H7 (cell line): ENCODE results near the gene CHAMP1. TPM values are rescaled to one million over a fixed set of nuclear protein-coding genes. Genes with fewer than 3 reads are reported as not detected.
"Not testable (repeated sequence)": the region's sequence is repeated elsewhere in the genome, so short reads cannot be mapped to it uniquely, and the experiment has no call there.

ENCODE experiments used
- DNase-seq: peaks from one replicate; pipeline ENCODE4 v3.0.0; 2012
- H3K27me3 ChIP-seq: 2 replicates; pipeline ENCODE4 v1.6.0; 2011; ENCODE audit warnings: mild to moderate bottlenecking, low read length; ENCODE audit not compliant: control insufficient read depth, insufficient read depth
- H3K36me3 ChIP-seq: replicated peaks from 2 replicates; pipeline ENCODE4 v1.5.1; 2011; ENCODE audit warnings: low read length; ENCODE audit not compliant: control insufficient read depth, insufficient read depth
- H3K4me3 ChIP-seq: 2 replicates; pipeline ENCODE4 v1.5.1; 2011; ENCODE audit warnings: low read depth, mild to moderate bottlenecking, control low read depth, low read length, moderate library complexity; ENCODE audit not compliant: insufficient read depth
- total RNA-seq: library from RNA; depleted of rRNA; stranded (reverse); fragments of >200 nt; shearing (Covaris generic); gene quantifications from 2 replicates; pipeline ENCODE4 v1.2.3, GENCODE V29; 2014; rRNA removed

The CHAMP1 gene
- total RNA-seq, 1 experiment from 2014 or later = 17.2 TPM

- Histone ChIP-seq H3K36me3 (no peaks in the 10 kb centered on the region), H3K27me3 (no peaks in the 10 kb centered on the region)
- no peak for DNase-seq
Observed at GRCh38 chr13:114334305-114335053, 20.2 kb downstream of the CHAMP1 start.

GRCh38 chr13:114336457-114336856 is 22.2 kb downstream of the CHAMP1 start:
- DNase-seq, H3K36me3 ChIP-seq, H3K27me3 ChIP-seq, H3K4me3 ChIP-seq: not testable (repeated sequence)

More at GRCh38 chr13:114334305-114335053, 20.2 kb downstream of the CHAMP1 start:
- no peak overlapping the region for H3K4me3 ChIP-seq

- Histone ChIP-seq H3K4me3 (no peak overlapping the region), H3K36me3 (no peaks in the 10 kb centered on the region), H3K27me3 (no peaks in the 10 kb centered on the region)
- no peak for DNase-seq
Observed at GRCh38 chr13:114338959-114339358, 24.7 kb downstream of the CHAMP1 start.

GRCh38 chr13:114339857-114340534 is 25.7 kb downstream of the CHAMP1 start:
- Histone ChIP-seq H3K27me3 (no peaks in the 10 kb centered on the region), H3K36me3 (no peaks in the 10 kb centered on the region), H3K4me3 (no peak overlapping the region)
- no peak for DNase-seq

GRCh38 chr13:114341003-114341777 is 26.9 kb downstream of the CHAMP1 start:
- DNase-seq = no peak

GRCh38 chr13:114347256-114347655 is 33.0 kb downstream of the CHAMP1 start:
- H3K4me3 ChIP-seq, DNase-seq, H3K36me3 ChIP-seq, H3K27me3 ChIP-seq: not testable (repeated sequence)

More at GRCh38 chr13:114341003-114341777, 26.9 kb downstream of the CHAMP1 start:
- Histone ChIP-seq H3K4me3 (no peak overlapping the region), H3K27me3 (no peaks in the 10 kb centered on the region), H3K36me3 (no peaks in the 10 kb centered on the region)

- DNase-seq, H3K27me3 ChIP-seq, H3K4me3 ChIP-seq, H3K36me3 ChIP-seq: not testable (repeated sequence)
Observed at GRCh38 chr13:114352763-114353162, 38.5 kb downstream of the CHAMP1 start.

GRCh38 chr13:114353382-114353781 is 39.1 kb downstream of the CHAMP1 start:
- not testable (repeated sequence) for DNase-seq, H3K4me3 ChIP-seq, H3K27me3 ChIP-seq, H3K36me3 ChIP-seq

Other genes with a start within 250 kb of the CHAMP1 start
- gene RASA3, start 181.9 kb upstream of the CHAMP1 start, total RNA-seq = 15.3 and 16.5 TPM in 2 replicates
- not detected in 2 replicates for gene CFAP97D2, start 135.2 kb upstream of the CHAMP1 start, total RNA-seq
- gene CDC16, start 79.6 kb upstream of the CHAMP1 start, total RNA-seq = 25.0 and 31.1 TPM in 2 replicates
- gene UPF3A, start 32.9 kb upstream of the CHAMP1 start, total RNA-seq = 25.0 and 47.7 TPM in 2 replicates